IPS DF 6.9 (cell line): Measurements from ENCODE around the gene PLEKHN1.
"Not testable (repeated sequence)": the region's sequence is repeated elsewhere in the genome, so short reads cannot be mapped to it uniquely, and the experiment has no call there.

Source experiments
- DNase-seq: peaks from one replicate; pipeline ENCODE4 v3.0.0-alpha.2; 2013; ENCODE audit warnings: low read depth, low spot score
- H3K27ac ChIP-seq: one replicate; pipeline ENCODE4 v1.5.1; 2013; ENCODE audit warnings: low read length, control low read depth
- H3K27me3 ChIP-seq: 2 replicates; pipeline ENCODE4 v1.6.1; 2013; ENCODE audit warnings: mild to moderate bottlenecking, low read length; ENCODE audit not compliant: control insufficient read depth, insufficient read depth
- H3K36me3 ChIP-seq: 2 replicates; pipeline ENCODE4 v1.6.1; 2013; ENCODE audit warnings: low read length; ENCODE audit not compliant: control insufficient read depth, insufficient read depth
- H3K4me1 ChIP-seq: 2 replicates; pipeline ENCODE4 v1.6.1; 2013; ENCODE audit warnings: low read length; ENCODE audit not compliant: control insufficient read depth, insufficient read depth
- H3K4me3 ChIP-seq: 2 replicates; pipeline ENCODE4 v1.5.1; 2013; ENCODE audit warnings: mild to moderate bottlenecking, low read length
- H3K9me3 ChIP-seq: 2 replicates; pipeline ENCODE4 v1.6.1; 2013; ENCODE audit warnings: low read length, inconsistent platforms; ENCODE audit not compliant: control insufficient read depth, insufficient read depth
- WGBS: extraction: QIAGEN DNeasy Blood & Tissue Kit; methylation state at CpG from one replicate; pipeline ENCODE4 v1.1.7; 2013; ENCODE audit warnings: mixed read lengths, missing lambda C conversion rate; ENCODE audit not compliant: insufficient read length, insufficient coverage; 5-methylcytosine and 5-hydroxymethylcytosine counted together

PLEKHN1 gene

GRCh38 chr1:943545-944340, 22.5 kb upstream of the PLEKHN1 start:
- WGBS = no CpG with 5 or more reads among the region's 27 CpGs
- H3K36me3 ChIP-seq = peaks cover 22% of the 10 kb centered on the region; the same call in 1 of the 2 replicates
- H3K4me1 ChIP-seq = peaks cover 12% of the 10 kb centered on the region
- H3K4me3 ChIP-seq = no peak overlapping the region
- no peaks in the 10 kb centered on the region for H3K9me3 ChIP-seq
- DNase-seq = no peak
- no peak overlapping the region for H3K27ac ChIP-seq
- H3K27me3 ChIP-seq = peaks cover 29% of the 10 kb centered on the region

- H3K36me3 ChIP-seq = peaks cover 24% of the 10 kb centered on the region; the same call in 1 of the 2 replicates
- no peak overlapping the region for H3K4me3 ChIP-seq
- H3K27me3 ChIP-seq = peaks cover 21% of the 10 kb centered on the region; the same call in 1 of the 2 replicates
- peaks cover 12% of the 10 kb centered on the region for H3K4me1 ChIP-seq
- H3K9me3 ChIP-seq = no peaks in the 10 kb centered on the region
- no peak for DNase-seq
- WGBS = no CpG with 5 or more reads among the region's 28 CpGs
- no peak overlapping the region for H3K27ac ChIP-seq
These were observed 21.6 kb upstream of the PLEKHN1 start for GRCh38 chr1:944341-945325.

GRCh38 chr1:945688-946556, 20.4 kb upstream of the PLEKHN1 start:
- no CpG with 5 or more reads among the region's 29 CpGs for WGBS
- no peak overlapping the region for H3K27ac ChIP-seq
- peaks cover 33% of the 10 kb centered on the region for H3K36me3 ChIP-seq
- H3K27me3 ChIP-seq = peaks cover 10% of the 10 kb centered on the region; the same call in 1 of the 2 replicates
- H3K4me1 ChIP-seq = peaks cover 7% of the 10 kb centered on the region
- no peaks in the 10 kb centered on the region for H3K9me3 ChIP-seq
- H3K4me3 ChIP-seq = no peak overlapping the region
- no peak for DNase-seq

GRCh38 chr1:946811-947210, 19.5 kb upstream of the PLEKHN1 start:
- H3K27me3 ChIP-seq, H3K27ac ChIP-seq, H3K4me3 ChIP-seq, H3K9me3 ChIP-seq, H3K4me1 ChIP-seq, DNase-seq: not testable (repeated sequence)
- no CpG with 5 or more reads among the region's 13 CpGs for WGBS
- H3K36me3 ChIP-seq = peaks cover 35% of the 10 kb centered on the region

GRCh38 chr1:947958-948357, 18.3 kb upstream of the PLEKHN1 start:
- Histone ChIP-seq H3K27me3 (peaks cover under 1% of the 10 kb centered on the region; the same call in 1 of the 2 replicates), H3K27ac (no peak overlapping the region), H3K9me3 (no peaks in the 10 kb centered on the region), H3K4me3 (no peak overlapping the region), H3K36me3 (peaks cover 47% of the 10 kb centered on the region), H3K4me1 (peaks cover 3% of the 10 kb centered on the region; the same call in 1 of the 2 replicates)
- WGBS = no CpG with 5 or more reads among the region's 15 CpGs
- no peak for DNase-seq

- peaks cover 62% of the 10 kb centered on the region for H3K36me3 ChIP-seq
- DNase-seq = no peak
- H3K27ac ChIP-seq = no peak overlapping the region
- H3K4me1 ChIP-seq = no peaks in the 10 kb centered on the region
- no peaks in the 10 kb centered on the region for H3K27me3 ChIP-seq
- no peak overlapping the region for H3K4me3 ChIP-seq
- WGBS = no CpG with 5 or more reads among the region's 9 CpGs
- no peaks in the 10 kb centered on the region for H3K9me3 ChIP-seq
These were observed 16.0 kb upstream of the PLEKHN1 start for GRCh38 chr1:950268-950667.

GRCh38 chr1:950881-951280, 15.4 kb upstream of the PLEKHN1 start:
- Histone ChIP-seq H3K36me3 (peaks cover 64% of the 10 kb centered on the region), H3K4me1 (no peaks in the 10 kb centered on the region), H3K27me3 (no peaks in the 10 kb centered on the region), H3K27ac (no peak overlapping the region), H3K9me3 (no peaks in the 10 kb centered on the region), H3K4me3 (no peak overlapping the region)
- WGBS = no CpG with 5 or more reads among the region's 23 CpGs
- no peak for DNase-seq

GRCh38 chr1:951364-951763, 14.9 kb upstream of the PLEKHN1 start:
- DNase-seq = no peak
- Histone ChIP-seq H3K36me3 (peaks cover 64% of the 10 kb centered on the region), H3K27ac (no peak overlapping the region), H3K9me3 (no peaks in the 10 kb centered on the region), H3K4me1 (no peaks in the 10 kb centered on the region), H3K4me3 (no peak overlapping the region), H3K27me3 (no peaks in the 10 kb centered on the region)
- WGBS = no CpG with 5 or more reads among the region's 6 CpGs

- no peaks in the 10 kb centered on the region for H3K4me1 ChIP-seq
- H3K27ac ChIP-seq = no peak overlapping the region
- peaks cover 67% of the 10 kb centered on the region for H3K36me3 ChIP-seq
- WGBS = no CpG with 5 or more reads among the region's 15 CpGs
- no peaks in the 10 kb centered on the region for H3K9me3 ChIP-seq
- no peak overlapping the region for H3K4me3 ChIP-seq
- no peak for DNase-seq
- no peaks in the 10 kb centered on the region for H3K27me3 ChIP-seq
These were observed 14.1 kb upstream of the PLEKHN1 start for GRCh38 chr1:952201-952600.

- Histone ChIP-seq H3K9me3 (no peaks in the 10 kb centered on the region), H3K4me1 (no peaks in the 10 kb centered on the region), H3K4me3 (no peak overlapping the region), H3K36me3 (peaks cover 66% of the 10 kb centered on the region), H3K27me3 (no peaks in the 10 kb centered on the region), H3K27ac (no peak overlapping the region)
- no peak for DNase-seq
- no CpG with 5 or more reads among the region's 7 CpGs for WGBS
These were observed 13.7 kb upstream of the PLEKHN1 start for GRCh38 chr1:952603-953002.
